IMR-90 (cell line): ENCODE data around the gene FBXO5. TPM values are rescaled to one million over a fixed set of nuclear protein-coding genes. Genes with fewer than 3 reads are reported as not detected.
"Not testable (repeated sequence)": the region's sequence is repeated elsewhere in the genome, so short reads cannot be mapped to it uniquely, and the experiment has no call there.

Source experiments
- ATAC-seq: fragments of 200-7000 bp; cut with Tn5 transposase; 2 replicates; pipeline ENCODE4 v1.9.1; 2020; ENCODE audit warnings: low read depth, mild to moderate bottlenecking, moderate library complexity
- BruUV-seq: library from RNA; stranded (reverse); fragments of 400-500 nt; replicated peaks from 2 replicates; lab custom pipeline; 2021; lab: Mats Ljungman, UMichigan
- CTCF ChIA-PET: fragments of 300-600 bp; formaldehyde crosslinking; extraction: SDS; loops from one replicate; lab custom pipeline; 2021; ENCODE audit warnings: antibody characterized with exemption; lab: Yijun Ruan, JAX
- POLR2A ChIA-PET: fragments of 300-600 bp; sonication (Branson Sonifier 250); formaldehyde crosslinking; loops from one replicate; lab custom pipeline; 2022; ENCODE audit warnings: antibody characterized with exemption; ENCODE audit not compliant: unreplicated experiment; lab: Charles Lee
- DNase-seq: peaks from one replicate; pipeline ENCODE4 v3.0.0; 2013
- H2AFZ ChIP-seq: replicated peaks from 2 replicates; pipeline ENCODE3; 2013; ENCODE audit warnings: low read length, mild to moderate bottlenecking; ENCODE audit not compliant: poor library complexity
- H2AK5ac ChIP-seq: 2 replicates; pipeline ENCODE4 v1.6.1; 2013; ENCODE audit warnings: low read depth, low read length, inconsistent platforms
- H2AK9ac ChIP-seq: replicated peaks from 2 replicates; pipeline ENCODE3; 2013; ENCODE audit warnings: mild to moderate bottlenecking, low read depth, low read length, moderate library complexity; ENCODE audit not compliant: poor library complexity
- H2BK120ac ChIP-seq: 2 replicates; pipeline ENCODE4 v1.6.1; 2013; ENCODE audit warnings: low read depth, low read length, inconsistent platforms
- H2BK15ac ChIP-seq: 3 replicates; pipeline ENCODE4 v1.6.1; 2013; ENCODE audit warnings: low read depth, low read length, inconsistent platforms
- H2BK20ac ChIP-seq: 2 replicates; pipeline ENCODE4 v1.6.1; 2013; ENCODE audit warnings: low read depth, mild to moderate bottlenecking, inconsistent platforms, low read length, moderate library complexity
- H2BK5ac ChIP-seq: 2 replicates; pipeline ENCODE4 v1.6.1; 2013; ENCODE audit warnings: mild to moderate bottlenecking, low read depth, low read length, inconsistent platforms; ENCODE audit not compliant: poor library complexity, severe bottlenecking
- H3K14ac ChIP-seq: replicated peaks from 2 replicates; pipeline ENCODE4 v1.6.1; 2013; ENCODE audit warnings: low read depth, low read length, inconsistent platforms
- H3K18ac ChIP-seq: 2 replicates; pipeline ENCODE4 v1.6.1; 2013; ENCODE audit warnings: low read depth, low read length, control low read depth
- H3K23ac ChIP-seq: 2 replicates; pipeline ENCODE4 v1.6.1; 2013; ENCODE audit warnings: low read depth, low read length, inconsistent platforms
- H3K27ac ChIP-seq: 2 replicates; pipeline ENCODE4 v1.5.1; 2013; ENCODE audit warnings: mild to moderate bottlenecking, control low read depth, low read length; ENCODE audit not compliant: insufficient read depth
- H3K27me3 ChIP-seq: 2 replicates; pipeline ENCODE4 v1.6.1; 2013; ENCODE audit warnings: low read length; ENCODE audit not compliant: control insufficient read depth, insufficient read depth
- H3K36me3 ChIP-seq: 2 replicates; pipeline ENCODE4 v1.6.1; 2013; ENCODE audit warnings: low read length, mixed read lengths; ENCODE audit not compliant: control insufficient read depth, insufficient read depth
- H3K4ac ChIP-seq: 2 replicates; pipeline ENCODE4 v1.6.1; 2013; ENCODE audit warnings: low read depth, low read length, inconsistent platforms
- H3K4me1 ChIP-seq: 2 replicates; pipeline ENCODE4 v1.6.1; 2013; ENCODE audit warnings: low read length, mixed read lengths; ENCODE audit not compliant: control insufficient read depth, insufficient read depth
- H3K4me2 ChIP-seq: 2 replicates; pipeline ENCODE4 v1.6.1; 2013; ENCODE audit warnings: low read depth, mild to moderate bottlenecking, control low read depth, low read length, moderate library complexity
- H3K4me3 ChIP-seq: 2 replicates; pipeline ENCODE4 v1.5.1; 2013; ENCODE audit warnings: low read depth, mild to moderate bottlenecking, control low read depth, low read length, moderate library complexity; ENCODE audit not compliant: insufficient read depth
- H3K56ac ChIP-seq: 2 replicates; pipeline ENCODE4 v1.6.1; 2013; ENCODE audit warnings: low read length, inconsistent platforms; ENCODE audit not compliant: insufficient read depth; ENCODE audit errors: extremely low read depth
- H3K79me1 ChIP-seq, 2 experiments: 2 replicates each; pipeline ENCODE4 v1.6.1; 2013; ENCODE audit warnings: low read length in 2 of 2, inconsistent platforms in 1 of 2, low read depth in 1 of 2
- H3K9ac ChIP-seq: 2 replicates; pipeline ENCODE4 v1.6.1; 2013; ENCODE audit warnings: low read depth, low read length, control low read depth
- H3K9me1 ChIP-seq: 2 replicates; pipeline ENCODE4 v1.6.1; 2013; ENCODE audit warnings: low read length, inconsistent platforms; ENCODE audit not compliant: insufficient read depth
- H3K9me3 ChIP-seq: 2 replicates; pipeline ENCODE4 v1.6.1; 2013; ENCODE audit warnings: low read length; ENCODE audit not compliant: control insufficient read depth, insufficient read depth
- H4K20me1 ChIP-seq: 2 replicates; pipeline ENCODE4 v1.6.1; 2013; ENCODE audit warnings: low read length, inconsistent platforms; ENCODE audit not compliant: insufficient read depth
- H4K5ac ChIP-seq: 2 replicates; pipeline ENCODE4 v1.6.1; 2013; ENCODE audit warnings: mild to moderate bottlenecking, low read depth, low read length, control low read depth
- H4K8ac ChIP-seq, 2 experiments: 2 replicates each; pipeline ENCODE4 v1.6.1; 2013; ENCODE audit warnings: low read depth in 2 of 2, low read length in 2 of 2, control low read depth in 1 of 2, inconsistent platforms in 1 of 2
- H4K91ac ChIP-seq: 2 replicates; pipeline ENCODE4 v1.6.1; 2013; ENCODE audit warnings: low read depth, low read length, inconsistent platforms; ENCODE audit not compliant: insufficient read depth
- BHLHE40 ChIP-seq: fragments of 150-350 bp; IDR thresholded peaks from 2 replicates; pipeline ENCODE4 v1.6.1; 2016; ENCODE audit warnings: mild to moderate bottlenecking, low read depth, low read length
- ELK1 ChIP-seq: fragments of 150-350 bp; IDR thresholded peaks from 2 replicates; pipeline ENCODE4 v1.6.1; 2016; ENCODE audit warnings: low read depth, mild to moderate bottlenecking, low read length, moderate library complexity, borderline replicate concordance
- WGBS, 2 experiments: methylation state at CpG; one replicate each; pipeline versions ENCODE4 v1.1.5 to v1.1.7; 2013; ENCODE audit warnings: missing lambda C conversion rate in 2 of 2; ENCODE audit not compliant: insufficient read length in 1 of 2; ENCODE audit errors: extremely low coverage in 2 of 2; 5-methylcytosine and 5-hydroxymethylcytosine counted together
- dilution Hi-C: fragments of 300-500 bp; cut with HindIII; formaldehyde crosslinking; loops from one replicate; pipeline ENCODE4 v1.14.3; 2018; ENCODE audit warnings: low sequenced_read_pairs; ENCODE audit not compliant: unreplicated experiment
- in situ Hi-C: fragments of 300-500 bp; cut with MboI; formaldehyde crosslinking; loops from 3 replicates; pipeline ENCODE4 v1.14.3; 2019; ENCODE audit warnings: low sequenced_read_pairs, inconsistent platforms, mixed read lengths
- intact Hi-C: fragments of 100-400 bp; cut with micrococcal nuclease; formaldehyde crosslinking; loops from 2 replicates; pipeline ENCODE4 v1.10.0; 2022
- polyA plus RNA-seq, 3 experiments: library from polyadenylated mRNA; depleted of rRNA; stranded (reverse); fragments of >200 nt; gene quantifications; 2 replicates each; pipeline ENCODE4 v1.2.3, GENCODE V29; 2012; ENCODE audit warnings: low replicate concordance in 1 of 3
- total RNA-seq: library from RNA; depleted of rRNA; stranded (reverse); fragments of >200 nt; gene quantifications from 2 replicates; pipeline ENCODE4 v1.2.3, GENCODE V29; 2012

Gene FBXO5
- total and polyA plus RNA-seq, 2 of the 4 experiments (the other 2 are of a cell fraction) = 11.8 to 16.7 TPM

- TF ChIP-seq ELK1 (no peak), BHLHE40 (no peak)
Measured at GRCh38 chr6:153001767-153002612, 19.1 kb upstream of the FBXO5 start (continued).

DNA sequence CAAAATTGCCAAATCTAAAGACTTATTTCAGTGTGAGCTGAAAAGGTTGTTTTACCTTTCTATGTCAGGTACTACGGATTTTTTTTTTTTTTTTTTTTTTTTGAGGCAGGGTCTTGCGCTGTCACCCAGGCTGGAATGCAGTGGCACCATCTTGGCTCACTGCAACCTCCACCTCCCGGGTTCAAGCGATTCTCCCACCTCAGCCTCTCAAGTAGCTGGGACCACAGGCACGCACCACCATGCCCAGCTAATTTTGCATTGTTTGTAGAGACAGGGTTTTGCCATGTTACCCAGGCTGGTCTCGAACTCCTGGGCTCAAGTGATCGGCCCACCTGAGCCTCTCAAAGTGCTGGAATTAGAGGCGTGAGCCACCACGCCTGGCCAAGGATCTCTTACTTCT, 17.9 kb upstream of the FBXO5 start:
- Histone ChIP-seq H3K79me1 (peaks cover 9 to 19% of the 10 kb centered on the region in 2 experiments), H4K20me1 (peaks cover 25% of the 10 kb centered on the region), H3K4me2 (peak overlapping the region; percentile 96)
- H3K9ac ChIP-seq, intact Hi-C loops, H3K4ac ChIP-seq, H4K91ac ChIP-seq, H2BK20ac ChIP-seq, H3K27me3 ChIP-seq, POLR2A ChIA-PET, H2BK120ac ChIP-seq, BruUV-seq, H3K4me1 ChIP-seq, H3K4me3 ChIP-seq, H2AFZ ChIP-seq, H3K56ac ChIP-seq, dilution Hi-C loops, H3K36me3 ChIP-seq, H3K9me3 ChIP-seq, H4K5ac ChIP-seq, H2BK15ac ChIP-seq, H3K23ac ChIP-seq, H2AK5ac ChIP-seq, H2BK5ac ChIP-seq, H3K14ac ChIP-seq, in situ Hi-C loops, DNase-seq, H3K9me1 ChIP-seq, H3K27ac ChIP-seq, H3K18ac ChIP-seq, H2AK9ac ChIP-seq, ATAC-seq, H4K8ac ChIP-seq: not testable (repeated sequence)
- 93% methylated on average over 4 of the region's 9 CpGs; no CpG with 5 or more reads in 1 of the 2 experiments for WGBS, 2 experiments
- CTCF ChIA-PET = interaction anchor here (0.6 to 1.2 kb wide), 2 partner anchors 24 to 708 kb away, joined by 3 to 8 read pairs; no protein-coding TSS in a partner anchor
